Fibroblast of upper back skin (primary cell): ENCODE measurements around the gene UTP11.
"Not testable (repeated sequence)": the region's sequence is repeated elsewhere in the genome, so short reads cannot be mapped to it uniquely, and the experiment has no call there.

Experiments
- DNase-seq: peaks from one replicate; pipeline ENCODE4 v3.0.0-alpha.2; 2013

Gene UTP11

GRCh38 chr1:38028105-38028591 is 15.6 kb downstream of the UTP11 start:
- no peak for DNase-seq

- DNase-seq = no peak
Measured at GRCh38 chr1:38028671-38029070, 16.1 kb downstream of the UTP11 start.

DNA sequence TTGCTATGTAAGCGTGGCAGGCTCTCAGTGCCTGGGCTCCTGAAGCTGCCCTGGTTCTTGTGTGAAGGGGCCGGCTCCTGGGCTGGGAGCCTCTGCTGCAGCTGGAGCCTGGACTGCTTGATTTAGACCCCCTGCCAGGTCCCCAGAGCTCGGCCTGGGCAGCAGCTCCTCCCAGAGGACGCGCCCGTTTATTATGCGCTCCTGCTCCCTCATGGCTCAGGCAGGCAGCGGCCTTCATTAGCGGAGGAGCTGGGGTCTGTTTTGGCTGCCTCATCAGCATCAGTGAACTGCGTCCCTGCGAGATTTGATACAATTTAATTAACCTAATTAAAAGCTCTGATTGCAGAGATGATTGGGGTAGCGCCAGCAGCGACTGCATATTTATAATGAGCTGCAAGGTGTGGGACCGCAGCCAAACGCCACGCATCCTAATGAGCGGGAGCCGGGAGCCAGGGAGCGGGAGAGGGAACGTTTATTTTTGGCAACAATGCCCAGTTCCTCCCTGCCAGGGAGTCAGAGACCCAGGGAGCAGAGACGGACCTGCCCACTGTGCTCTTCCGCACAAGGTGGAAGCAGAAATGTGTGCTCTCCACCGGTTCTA is 16.6 kb downstream of the UTP11 start:
- DNase-seq = peak; percentile 54

DNA sequence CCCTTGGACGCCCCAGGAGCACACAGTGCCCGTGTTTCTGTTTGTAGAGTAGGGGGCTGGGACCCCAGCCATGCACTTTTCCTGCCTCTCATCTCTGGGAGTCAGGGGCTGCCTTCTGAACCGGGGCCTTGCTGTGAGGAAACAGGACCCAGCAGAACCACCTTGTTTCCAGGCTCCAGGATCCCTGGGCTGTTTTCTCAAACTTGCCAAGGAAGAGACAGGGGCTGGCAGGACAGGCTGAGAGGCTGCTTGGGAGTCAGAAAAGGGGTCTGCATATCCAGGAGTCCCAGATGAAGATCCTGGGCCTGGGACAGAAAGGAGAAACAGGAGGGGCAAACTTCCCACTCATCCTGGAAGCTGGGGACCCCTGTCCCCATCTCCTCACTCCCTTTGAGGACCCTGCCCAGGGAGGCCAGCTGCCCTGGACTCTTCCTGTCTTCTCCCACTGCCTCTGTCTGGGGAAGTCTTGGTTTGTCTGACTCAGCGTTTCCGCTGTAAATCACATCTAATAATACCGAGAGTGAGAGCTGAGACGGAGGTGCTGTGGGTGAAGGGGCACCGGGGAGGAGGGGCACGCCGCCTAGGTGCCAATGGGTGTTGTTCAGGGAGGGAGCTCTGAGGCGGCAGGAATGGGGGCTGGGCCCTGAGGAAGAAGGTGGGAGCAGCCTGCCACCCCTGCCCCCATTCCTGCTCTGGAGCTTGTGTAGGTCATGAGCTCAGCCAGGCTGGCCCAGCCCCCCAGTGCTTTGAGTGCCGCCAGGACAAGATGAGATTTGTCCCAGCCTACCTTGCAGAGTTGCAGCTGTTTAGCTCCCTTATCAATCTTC is 17.4 kb downstream of the UTP11 start:
- DNase-seq = peak; percentile 80

- no peak for DNase-seq
Measured at GRCh38 chr1:38030596-38031512, 18.3 kb downstream of the UTP11 start.

GRCh38 chr1:38031513-38031866 is 19.0 kb downstream of the UTP11 start:
- no peak for DNase-seq

DNA sequence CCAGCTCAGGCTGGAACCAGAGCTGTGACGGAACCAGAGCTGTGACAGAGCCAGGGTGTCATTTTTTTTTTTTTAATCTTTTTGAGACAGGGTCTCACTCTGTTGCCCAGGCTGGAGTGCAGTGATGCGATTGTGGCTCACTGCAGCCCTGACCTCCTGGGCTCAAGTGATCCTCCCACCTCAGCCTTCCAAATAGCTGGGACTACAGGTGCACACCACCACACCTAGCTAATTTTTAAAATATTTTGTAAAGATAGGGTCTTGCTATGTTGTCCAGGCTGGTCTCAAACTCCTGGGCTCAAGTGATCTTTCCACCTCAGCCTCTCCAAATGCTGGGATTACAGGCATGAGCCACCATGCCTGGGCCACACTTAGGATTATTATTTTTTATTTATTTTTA is 20.5 kb downstream of the UTP11 start:
- not testable (repeated sequence) for DNase-seq

DNA sequence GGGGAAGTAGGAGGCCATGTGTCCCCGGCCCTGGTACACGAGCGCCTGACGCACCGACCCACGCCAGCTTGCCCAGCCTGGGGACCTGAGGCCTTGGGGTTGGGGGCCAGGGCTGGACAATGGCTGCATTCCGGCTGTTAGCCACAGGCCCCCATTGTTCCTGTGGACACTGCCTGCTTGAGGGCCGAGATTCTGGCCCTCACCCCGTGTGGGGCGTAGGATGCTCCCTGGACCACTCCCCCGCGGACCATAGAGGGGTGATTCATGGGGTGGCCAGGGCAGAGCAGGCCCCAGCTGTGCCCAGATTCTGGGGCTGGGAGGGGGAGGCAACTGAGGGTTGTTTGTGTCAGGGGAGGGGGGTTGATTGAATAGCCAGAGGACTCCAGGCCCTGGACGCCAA is 22.3 kb downstream of the UTP11 start:
- DNase-seq = no peak

DNA sequence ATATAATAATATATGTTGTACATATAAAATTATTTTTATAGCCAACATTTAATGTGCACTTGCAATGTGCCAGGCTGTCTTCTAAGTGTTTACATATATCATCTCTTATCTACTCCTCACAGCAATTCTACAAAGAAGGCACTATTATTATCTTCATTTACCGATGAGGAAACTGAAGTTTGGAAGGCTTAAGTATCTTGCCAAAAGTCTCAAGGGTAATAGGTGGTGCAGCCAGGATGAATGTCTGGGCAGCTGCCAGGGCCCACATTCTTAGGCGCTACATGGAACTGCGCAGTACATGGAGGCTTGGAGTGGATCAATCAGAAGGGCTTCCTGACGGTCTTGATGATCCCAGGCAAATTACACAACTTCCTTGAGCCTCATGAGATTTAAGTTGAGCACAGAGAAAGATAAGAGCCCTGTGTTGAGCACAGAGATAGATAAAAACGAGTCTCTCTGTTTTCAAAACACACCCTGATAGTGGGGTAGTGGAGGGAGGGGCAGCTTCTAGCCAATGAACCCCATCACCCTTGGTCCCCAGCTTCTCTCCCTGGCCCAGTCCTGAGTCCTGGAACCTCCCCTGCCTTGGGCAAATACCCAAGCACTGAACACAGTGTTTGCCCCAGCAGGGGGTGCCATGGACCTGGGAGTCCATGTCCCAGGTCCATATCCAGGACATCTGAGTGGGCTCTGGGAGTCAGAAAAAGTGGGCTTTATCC is 24.8 kb downstream of the UTP11 start:
- DNase-seq = no peak

- DNase-seq = peak; percentile 77
Measured at GRCh38 chr1:38038861-38039260, 26.3 kb downstream of the UTP11 start.

DNA sequence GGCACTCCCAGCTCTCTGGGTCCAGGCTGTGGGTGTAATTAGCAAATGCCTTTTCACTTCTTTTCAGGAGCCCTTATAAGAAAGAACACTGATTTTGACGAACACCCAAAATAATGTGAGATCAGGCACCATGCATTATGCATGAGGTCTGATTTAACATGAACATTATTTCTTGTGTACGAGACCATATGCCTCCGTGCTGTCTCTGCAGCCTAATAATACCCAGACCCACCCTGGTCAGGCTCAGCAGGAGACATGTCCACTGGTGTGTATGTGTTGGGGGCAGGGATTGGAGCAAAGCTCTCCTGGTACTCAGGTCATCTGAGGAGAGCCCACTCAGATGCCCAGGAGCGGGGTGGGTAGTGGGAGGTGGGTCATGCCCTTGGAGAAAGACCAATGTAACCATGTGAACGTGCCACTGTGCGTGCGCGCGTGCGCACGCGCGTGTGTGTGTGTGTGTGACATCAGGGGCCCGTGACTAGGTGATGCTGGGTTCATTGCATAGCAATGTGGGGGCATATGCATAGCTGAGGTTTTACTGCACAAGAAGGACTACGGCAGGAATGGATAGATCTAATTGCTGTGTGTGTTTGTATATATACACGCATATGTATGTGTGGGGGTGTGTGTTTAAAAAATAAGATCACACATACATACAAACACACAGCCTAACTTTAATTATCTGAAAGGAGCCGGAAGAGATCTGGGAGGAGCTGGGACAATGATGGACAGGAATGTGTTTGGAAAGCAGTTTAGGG is 27.0 kb downstream of the UTP11 start:
- no peak for DNase-seq

GRCh38 chr1:38041936-38042834 is 29.7 kb downstream of the UTP11 start:
- DNase-seq = no peak

- no peak for DNase-seq
Measured at GRCh38 chr1:38043036-38043747, 30.7 kb downstream of the UTP11 start.

GRCh38 chr1:38044221-38045215 is 32.0 kb downstream of the UTP11 start:
- no peak for DNase-seq

GRCh38 chr1:38045401-38046332 is 33.1 kb downstream of the UTP11 start:
- no peak for DNase-seq

- no peak for DNase-seq
Measured at GRCh38 chr1:38046333-38046883, 33.9 kb downstream of the UTP11 start, which contains the start of gene POU3F1. Gene POU3F1, minus strand, starts transcription at chr1:38046793. Its CDS starts 50 bp downstream, at chr1:38046743.
